Measurements from ENCODE around the gene RIT2. TPM values are rescaled to one million over a fixed set of nuclear protein-coding genes. Genes with fewer than 3 reads are reported as not detected.

RIT2 gene
- total and polyA plus RNA-seq, 10 donors, result not detected

- Histone ChIP-seq H3K4me3 (no peak overlapping the region), H3K27me3 (replicated peaks in 1 of 7) (no peaks in the 10 kb centered on the region), H3K36me3 (no peaks in the 10 kb centered on the region), H3K27ac (no peak overlapping the region), H3K9me3 (peaks cover 0 to 10% (median 5%) of the 10 kb centered on the region in 8 donors), H3K4me1 (no peaks in the 10 kb centered on the region)
- WGBS, 5 donors, result 74 to 83% (median 76%) methylated on average over 5 of the region's 5 CpGs
- TF ChIP-seq CTCF (IDR thresholded peaks at IDR 0.05 in 8 of 11, conservative IDR thresholded peaks at IDR 0.05 in 3 of 11), result no peak
- TF ChIP-seq POLR2A (IDR thresholded peaks at IDR 0.05), result no peak
- no peak for TF ChIP-seq POLR2AphosphoS5 (IDR thresholded peaks at IDR 0.05)
- DNase-seq, result no peak
- intact Hi-C loops (cut with DNase I; ENCODE audit: low total_unique reads), result no loop called here
Measured at GRCh38 chr18:43159086-43159770, 43.7 kb upstream of the RIT2 start.

GRCh38 chr18:43158381-43158780 is 42.9 kb upstream of the RIT2 start:
- intact Hi-C loops (cut with DNase I; ENCODE audit: low total_unique reads), result no loop called here
- Histone ChIP-seq H3K4me3 (no peak overlapping the region), H3K27me3 (replicated peaks in 1 of 7) (no peaks in the 10 kb centered on the region), H3K4me1 (no peaks in the 10 kb centered on the region), H3K27ac (no peak overlapping the region), H3K36me3 (no peaks in the 10 kb centered on the region), H3K9me3 (peaks cover 0 to 5% (median 0%) of the 10 kb centered on the region in 8 donors)
- TF ChIP-seq POLR2A (IDR thresholded peaks at IDR 0.05), result no peak
- no peak for TF ChIP-seq CTCF (IDR thresholded peaks at IDR 0.05 in 8 of 11, conservative IDR thresholded peaks at IDR 0.05 in 3 of 11)
- no peak for TF ChIP-seq POLR2AphosphoS5 (IDR thresholded peaks at IDR 0.05)
- DNase-seq, result no peak
- WGBS, 5 donors, result 59 to 69% (median 64%) methylated on average over 2 of the region's 2 CpGs

- no peak for DNase-seq
- no peaks in the 10 kb centered on the region for H3K4me1 ChIP-seq
- no peak for TF ChIP-seq POLR2AphosphoS5 (IDR thresholded peaks at IDR 0.05)
- no peak for TF ChIP-seq POLR2A (IDR thresholded peaks at IDR 0.05)
- intact Hi-C loops (cut with DNase I; ENCODE audit: low total_unique reads), result no loop called here
- H3K9me3 ChIP-seq, result no peaks in the 10 kb centered on the region
- H3K27me3 ChIP-seq (replicated peaks in 1 of 7), result no peaks in the 10 kb centered on the region
- no peak overlapping the region for H3K4me3 ChIP-seq
- 78 to 88% (median 86%) methylated on average over 3 of the region's 3 CpGs for WGBS, 5 donors
- no peak overlapping the region for H3K27ac ChIP-seq
- H3K36me3 ChIP-seq, result no peaks in the 10 kb centered on the region
Measured at GRCh38 chr18:43155842-43156241, 40.4 kb upstream of the RIT2 start.

- 68 to 76% (median 69%) methylated on average over 2 of the region's 2 CpGs for WGBS, 5 donors
- no peaks in the 10 kb centered on the region for H3K36me3 ChIP-seq
- DNase-seq, result no peak
- no peaks in the 10 kb centered on the region for H3K27me3 ChIP-seq (replicated peaks in 1 of 7)
- H3K9me3 ChIP-seq, result no peaks in the 10 kb centered on the region
- TF ChIP-seq POLR2A (IDR thresholded peaks at IDR 0.05), result no peak
- TF ChIP-seq CTCF (IDR thresholded peaks at IDR 0.05 in 8 of 11, conservative IDR thresholded peaks at IDR 0.05 in 3 of 11), result no peak
- no peak for TF ChIP-seq POLR2AphosphoS5 (IDR thresholded peaks at IDR 0.05)
- intact Hi-C loops (cut with DNase I; ENCODE audit: low total_unique reads), result no loop called here
- no peak overlapping the region for H3K27ac ChIP-seq
- H3K4me3 ChIP-seq, result no peak overlapping the region
- H3K4me1 ChIP-seq, result no peaks in the 10 kb centered on the region
Measured at GRCh38 chr18:43148231-43148630, 32.7 kb upstream of the RIT2 start.

Measured in spleen (tissue), 11 donors.